GM19240 (cell line): ENCODE data around the gene F2RL3.

Source experiments
- DNase-seq: peaks from one replicate; pipeline ENCODE4 v3.0.0; 2011; ENCODE audit warnings: low spot score; ENCODE audit not compliant: insufficient read length

F2RL3 gene

GRCh38 chr19:16888629-16889365 is at the start of gene F2RL3:
TSS of gene F2RL3 (plus strand) at chr19:16888999. CDS start at chr19:16889190, 191 bp downstream.
- no peak for DNase-seq

- DNase-seq = no peak
These were observed 47.3 kb upstream of the F2RL3 start for GRCh38 chr19:16841391-16841926.

GRCh38 chr19:16846901-16847300 is 41.9 kb upstream of the F2RL3 start:
- DNase-seq = no peak

- DNase-seq = no peak
These were observed 41.4 kb upstream of the F2RL3 start for GRCh38 chr19:16847430-16847829.

GRCh38 chr19:16849168-16849567 is 39.6 kb upstream of the F2RL3 start:
- no peak for DNase-seq

GRCh38 chr19:16850133-16850532 is 38.7 kb upstream of the F2RL3 start:
- DNase-seq = no peak

GRCh38 chr19:16851031-16851712 is 37.6 kb upstream of the F2RL3 start:
- DNase-seq = no peak

GRCh38 chr19:16853066-16853465 is 35.7 kb upstream of the F2RL3 start:
- DNase-seq = no peak

GRCh38 chr19:16856091-16856490 is 32.7 kb upstream of the F2RL3 start:
- DNase-seq = no peak

GRCh38 chr19:16859626-16860025 is 29.2 kb upstream of the F2RL3 start:
- DNase-seq = no peak

GRCh38 chr19:16860118-16860517 is 28.7 kb upstream of the F2RL3 start:
- DNase-seq = no peak

- no peak for DNase-seq
These were observed 27.8 kb upstream of the F2RL3 start for GRCh38 chr19:16861011-16861410.

- no peak for DNase-seq
These were observed 27.0 kb upstream of the F2RL3 start for GRCh38 chr19:16861834-16862233.

- no peak for DNase-seq
These were observed 25.9 kb upstream of the F2RL3 start for GRCh38 chr19:16862826-16863415.

GRCh38 chr19:16867211-16867610 is 21.6 kb upstream of the F2RL3 start:
- no peak for DNase-seq

GRCh38 chr19:16868423-16869130 is 20.2 kb upstream of the F2RL3 start:
- no peak for DNase-seq

- DNase-seq = no peak
These were observed 19.3 kb upstream of the F2RL3 start for GRCh38 chr19:16869331-16869972.

- no peak for DNase-seq
These were observed 16.9 kb upstream of the F2RL3 start for GRCh38 chr19:16871871-16872270.

GRCh38 chr19:16872728-16873127 is 16.1 kb upstream of the F2RL3 start:
- DNase-seq = no peak

GRCh38 chr19:16873594-16873993 is 15.2 kb upstream of the F2RL3 start:
- DNase-seq = no peak
